ENCODE measurements around the gene PPP1R2.

DNA sequence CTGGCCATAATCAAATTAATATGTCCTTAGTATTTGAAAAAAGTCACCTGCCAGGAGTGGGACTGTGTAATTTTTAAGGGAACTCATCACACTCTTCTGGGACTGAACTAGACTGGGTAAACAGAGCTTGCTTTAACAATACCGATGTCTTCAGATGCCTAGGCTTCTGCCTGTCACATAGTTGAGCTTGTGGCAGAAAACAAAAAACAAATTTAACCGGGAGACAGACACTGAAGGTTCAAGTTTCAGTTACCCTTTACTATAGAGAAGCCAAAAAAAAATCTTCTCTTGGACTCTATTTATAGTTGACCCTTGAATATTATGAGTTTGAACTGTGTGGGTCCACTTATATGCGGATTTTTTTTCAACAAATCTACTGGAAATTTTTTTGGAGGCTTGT is 10.8 kb downstream of the PPP1R2 start:
- TF ChIP-seq CREB1 (IDR thresholded peaks at IDR 0.05; ENCODE audit: low read depth) = no peak
- no peak for TF ChIP-seq FOXM1 (IDR thresholded peaks at IDR 0.05; ENCODE audit: borderline replicate concordance, low read depth)
- TF ChIP-seq EGR1 (IDR thresholded peaks at IDR 0.05) = no peak
- TF ChIP-seq, protein P1, sequence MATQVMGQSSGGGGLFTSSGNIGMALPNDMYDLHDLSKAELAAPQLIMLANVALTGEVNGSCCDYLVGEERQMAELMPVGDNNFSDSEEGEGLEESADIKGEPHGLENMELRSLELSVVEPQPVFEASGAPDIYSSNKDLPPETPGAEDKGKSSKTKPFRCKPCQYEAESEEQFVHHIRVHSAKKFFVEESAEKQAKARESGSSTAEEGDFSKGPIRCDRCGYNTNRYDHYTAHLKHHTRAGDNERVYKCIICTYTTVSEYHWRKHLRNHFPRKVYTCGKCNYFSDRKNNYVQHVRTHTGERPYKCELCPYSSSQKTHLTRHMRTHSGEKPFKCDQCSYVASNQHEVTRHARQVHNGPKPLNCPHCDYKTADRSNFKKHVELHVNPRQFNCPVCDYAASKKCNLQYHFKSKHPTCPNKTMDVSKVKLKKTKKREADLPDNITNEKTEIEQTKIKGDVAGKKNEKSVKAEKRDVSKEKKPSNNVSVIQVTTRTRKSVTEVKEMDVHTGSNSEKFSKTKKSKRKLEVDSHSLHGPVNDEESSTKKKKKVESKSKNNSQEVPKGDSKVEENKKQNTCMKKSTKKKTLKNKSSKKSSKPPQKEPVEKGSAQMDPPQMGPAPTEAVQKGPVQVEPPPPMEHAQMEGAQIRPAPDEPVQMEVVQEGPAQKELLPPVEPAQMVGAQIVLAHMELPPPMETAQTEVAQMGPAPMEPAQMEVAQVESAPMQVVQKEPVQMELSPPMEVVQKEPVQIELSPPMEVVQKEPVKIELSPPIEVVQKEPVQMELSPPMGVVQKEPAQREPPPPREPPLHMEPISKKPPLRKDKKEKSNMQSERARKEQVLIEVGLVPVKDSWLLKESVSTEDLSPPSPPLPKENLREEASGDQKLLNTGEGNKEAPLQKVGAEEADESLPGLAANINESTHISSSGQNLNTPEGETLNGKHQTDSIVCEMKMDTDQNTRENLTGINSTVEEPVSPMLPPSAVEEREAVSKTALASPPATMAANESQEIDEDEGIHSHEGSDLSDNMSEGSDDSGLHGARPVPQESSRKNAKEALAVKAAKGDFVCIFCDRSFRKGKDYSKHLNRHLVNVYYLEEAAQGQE (IDR thresholded peaks at IDR 0.05; ENCODE audit: low read depth) = no peak
- TF ChIP-seq CEBPB (IDR thresholded peaks at IDR 0.05) = no peak
- no peak for TF ChIP-seq EP300 (IDR thresholded peaks at IDR 0.05; ENCODE audit: borderline replicate concordance)
- TF ChIP-seq TCF12 (IDR thresholded peaks at IDR 0.05; ENCODE audit: low read depth) = no peak
- TF ChIP-seq TAF1 (IDR thresholded peaks at IDR 0.05; ENCODE audit: low read depth) = no peak
